GM19467 (cell line): ENCODE results near the gene APAF1.
"Not testable (repeated sequence)": the region's sequence is repeated elsewhere in the genome, so short reads cannot be mapped to it uniquely, and the experiment has no call there.

Source experiments
- ATAC-seq: cut with Tn5 transposase; IDR thresholded peaks from one replicate; pipeline ENCODE4 v1.9.1; 2021; ENCODE audit warnings: mild to moderate bottlenecking, moderate library complexity; ENCODE audit not compliant: unreplicated experiment

APAF1 gene

GRCh38 chr12:98644712-98645571, at the start of gene APAF1, which contains the start of gene IKBIP:
Gene APAF1 (plus strand): TSS chr12:98645290. CDS start chr12:98648360, 3,070 bp downstream.
Gene IKBIP (minus strand): TSS chr12:98644788. CDS start chr12:98644701, 87 bp downstream.
- ATAC-seq = peak; percentile 83

- not testable (repeated sequence) for ATAC-seq
These were observed 47.8 kb upstream of the APAF1 start for GRCh38 chr12:98597313-98597712.

- no peak for ATAC-seq
These were observed 43.2 kb upstream of the APAF1 start for GRCh38 chr12:98601924-98602323.

- ATAC-seq = no peak
These were observed 38.6 kb upstream of the APAF1 start for GRCh38 chr12:98606359-98606988.

- no peak for ATAC-seq
These were observed 34.5 kb upstream of the APAF1 start for GRCh38 chr12:98610596-98610995.

GRCh38 chr12:98612696-98613334, 32.3 kb upstream of the APAF1 start:
- peak; percentile 80 for ATAC-seq

- ATAC-seq = no peak
These were observed 26.1 kb upstream of the APAF1 start for GRCh38 chr12:98618952-98619351.

- peak; percentile 52 for ATAC-seq
These were observed 9.3 kb upstream of the APAF1 start for GRCh38 chr12:98635657-98636323.

GRCh38 chr12:98637068-98637467, 8.0 kb upstream of the APAF1 start:
- ATAC-seq = no peak

- ATAC-seq = no peak
These were observed 7.1 kb upstream of the APAF1 start for GRCh38 chr12:98638009-98638408.

- ATAC-seq = no peak
These were observed 5.6 kb upstream of the APAF1 start for GRCh38 chr12:98639491-98639890.

GRCh38 chr12:98642801-98643200, 2.3 kb upstream of the APAF1 start:
- not testable (repeated sequence) for ATAC-seq

GRCh38 chr12:98644433-98644711, 718 bp upstream of the APAF1 start:
- ATAC-seq = peak; percentile 9

- peak; percentile 1 for ATAC-seq
These were observed 530 bp downstream of the APAF1 start for GRCh38 chr12:98645572-98646067.

GRCh38 chr12:98646294-98647090, 1.4 kb downstream of the APAF1 start:
- ATAC-seq = no peak

- ATAC-seq = no peak
These were observed 6.2 kb downstream of the APAF1 start for GRCh38 chr12:98651328-98651727.

GRCh38 chr12:98653866-98654493, 8.9 kb downstream of the APAF1 start:
- ATAC-seq = no peak

- no peak for ATAC-seq
These were observed 11.4 kb downstream of the APAF1 start for GRCh38 chr12:98656289-98657101.

- ATAC-seq = no peak
These were observed 15.4 kb downstream of the APAF1 start for GRCh38 chr12:98660521-98660920.
